ENCODE measurements around the gene VAV2. TPM values are rescaled to one million over a fixed set of nuclear protein-coding genes. Genes with fewer than 3 reads are reported as not detected.

VAV2 gene
- total RNA-seq, 4 donors from 2014 or later, result 15.0 to 25.7 (median 20.5) TPM

DNA sequence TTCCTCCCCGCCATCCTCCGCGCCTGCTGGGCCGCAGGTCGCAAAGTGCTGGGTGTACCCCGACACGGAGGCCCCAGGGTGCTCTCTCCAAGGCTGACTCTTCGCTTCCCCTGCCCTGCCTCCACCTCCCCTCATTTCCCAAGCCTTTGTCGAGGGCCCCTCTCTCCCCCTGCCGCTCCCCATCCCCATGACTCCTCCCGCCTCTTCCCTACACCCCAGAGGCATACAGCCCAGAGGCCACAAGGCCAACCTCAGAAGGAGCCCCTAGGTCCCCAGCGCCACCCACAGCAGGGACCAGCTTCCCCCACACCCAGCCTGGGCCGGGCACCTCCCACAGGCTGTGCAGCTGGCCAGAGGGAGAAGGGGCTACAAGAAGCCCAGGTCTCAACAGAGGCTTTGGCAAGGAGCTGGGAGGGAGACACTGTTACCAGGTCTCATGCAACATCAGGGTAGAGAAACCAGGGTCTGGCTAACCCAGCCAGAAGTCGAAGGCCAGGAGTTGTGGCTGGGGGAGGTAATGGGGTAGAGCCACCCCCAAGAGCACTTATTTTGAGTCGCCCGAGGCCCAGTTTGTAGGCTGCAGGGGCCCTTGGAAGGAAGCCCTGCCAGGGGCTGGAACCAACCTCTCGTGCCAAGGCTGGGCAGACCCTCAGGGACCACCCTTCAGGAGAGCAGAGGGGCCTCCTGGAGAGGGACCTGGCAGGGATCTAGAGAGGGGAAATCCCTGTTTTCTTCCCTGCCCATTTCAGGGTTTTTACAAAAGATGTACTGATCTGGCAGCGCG lies 229.4 kb downstream of the VAV2 start:
- TF ChIP-seq, protein P1, sequence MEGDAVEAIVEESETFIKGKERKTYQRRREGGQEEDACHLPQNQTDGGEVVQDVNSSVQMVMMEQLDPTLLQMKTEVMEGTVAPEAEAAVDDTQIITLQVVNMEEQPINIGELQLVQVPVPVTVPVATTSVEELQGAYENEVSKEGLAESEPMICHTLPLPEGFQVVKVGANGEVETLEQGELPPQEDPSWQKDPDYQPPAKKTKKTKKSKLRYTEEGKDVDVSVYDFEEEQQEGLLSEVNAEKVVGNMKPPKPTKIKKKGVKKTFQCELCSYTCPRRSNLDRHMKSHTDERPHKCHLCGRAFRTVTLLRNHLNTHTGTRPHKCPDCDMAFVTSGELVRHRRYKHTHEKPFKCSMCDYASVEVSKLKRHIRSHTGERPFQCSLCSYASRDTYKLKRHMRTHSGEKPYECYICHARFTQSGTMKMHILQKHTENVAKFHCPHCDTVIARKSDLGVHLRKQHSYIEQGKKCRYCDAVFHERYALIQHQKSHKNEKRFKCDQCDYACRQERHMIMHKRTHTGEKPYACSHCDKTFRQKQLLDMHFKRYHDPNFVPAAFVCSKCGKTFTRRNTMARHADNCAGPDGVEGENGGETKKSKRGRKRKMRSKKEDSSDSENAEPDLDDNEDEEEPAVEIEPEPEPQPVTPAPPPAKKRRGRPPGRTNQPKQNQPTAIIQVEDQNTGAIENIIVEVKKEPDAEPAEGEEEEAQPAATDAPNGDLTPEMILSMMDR (IDR thresholded peaks at IDR 0.05), result no peak
- TF ChIP-seq POLR2A (IDR thresholded peaks at IDR 0.05), result no peak
- no peak overlapping the region for H3K4me3 ChIP-seq (replicated peaks in 1 of 3)
- intact Hi-C loops (cut with DNase I), result no loop called here
- 93 to 95% methylated on average over 15 to 19 of the region's 19 CpGs for WGBS, 2 donors
- H3K27ac ChIP-seq, result no peak overlapping the region
- peaks cover 14 to 19% of the 10 kb centered on the region in 2 donors for H3K4me1 ChIP-seq
- no peaks in the 10 kb centered on the region for H3K27me3 ChIP-seq
- no peaks in the 10 kb centered on the region for H3K9me3 ChIP-seq
- peaks cover 3 to 5% of the 10 kb centered on the region in 2 donors for H3K36me3 ChIP-seq
- peak in 1 of 2 donors; percentile 2 for DNase-seq

GRCh38 chr9:133761641-133762248 lies 230.4 kb downstream of the VAV2 start:
- no peaks in the 10 kb centered on the region for H3K27me3 ChIP-seq
- H3K4me1 ChIP-seq, result peaks cover 16 to 26% of the 10 kb centered on the region in 2 donors
- 94 to 95% methylated on average over 10 to 11 of the region's 11 CpGs for WGBS, 2 donors
- H3K36me3 ChIP-seq, result peaks cover 0 to 3% of the 10 kb centered on the region in 2 donors
- no peak overlapping the region for H3K4me3 ChIP-seq (replicated peaks in 1 of 3)
- no peaks in the 10 kb centered on the region for H3K9me3 ChIP-seq
- no peak for TF ChIP-seq POLR2A (IDR thresholded peaks at IDR 0.05)
- TF ChIP-seq, protein P1 (IDR thresholded peaks at IDR 0.05), result no peak
- H3K27ac ChIP-seq, result no peak overlapping the region
- peak in 1 of 2 donors; percentile 1 for DNase-seq
- intact Hi-C loops (cut with DNase I), result no loop called here

DNA sequence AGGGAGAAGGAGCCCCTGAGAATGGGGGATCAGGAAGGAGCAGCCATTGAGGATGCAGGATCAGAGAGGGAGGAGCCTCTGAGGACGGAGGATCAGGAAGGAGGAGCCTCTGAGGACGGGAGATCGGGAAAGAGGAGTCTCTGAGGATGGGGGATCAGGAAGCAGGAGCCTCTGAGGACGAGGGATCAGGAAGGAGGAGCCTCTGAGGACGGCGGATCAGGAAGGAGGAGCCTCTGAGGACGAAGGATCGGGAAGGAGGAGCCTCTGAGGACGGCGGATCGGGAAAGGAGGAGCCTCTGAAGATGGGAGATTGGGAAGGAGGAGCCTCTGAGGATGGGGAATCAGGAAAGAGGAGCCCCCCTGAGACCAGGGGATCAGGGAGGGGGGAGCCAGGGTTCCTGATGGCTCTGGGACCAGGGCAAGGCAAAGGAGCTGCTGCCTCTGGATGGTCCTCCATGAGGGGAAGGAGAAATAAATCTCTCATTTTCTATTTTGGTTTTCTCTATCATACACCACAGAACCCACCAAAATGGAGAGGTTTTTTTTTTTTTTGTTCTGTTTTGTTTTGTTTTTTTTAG lies 231.3 kb downstream of the VAV2 start:
- H3K9me3 ChIP-seq, result no peaks in the 10 kb centered on the region
- H3K27ac ChIP-seq, result no peak overlapping the region
- no peak overlapping the region for H3K4me3 ChIP-seq (replicated peaks in 1 of 3)
- DNase-seq, result no peak
- intact Hi-C loops (cut with DNase I), result no loop called here
- no peaks in the 10 kb centered on the region for H3K27me3 ChIP-seq
- peaks cover 0 to 3% of the 10 kb centered on the region in 2 donors for H3K36me3 ChIP-seq
- WGBS, 2 donors, result 83% methylated on average over 11 of the region's 11 CpGs; no CpG with 5 or more reads in 1 of the 2 donors
- TF ChIP-seq, protein P1 (IDR thresholded peaks at IDR 0.05), result no peak
- no peak for TF ChIP-seq POLR2A (IDR thresholded peaks at IDR 0.05)
- H3K4me1 ChIP-seq, result peaks cover 16 to 26% of the 10 kb centered on the region in 2 donors

DNA sequence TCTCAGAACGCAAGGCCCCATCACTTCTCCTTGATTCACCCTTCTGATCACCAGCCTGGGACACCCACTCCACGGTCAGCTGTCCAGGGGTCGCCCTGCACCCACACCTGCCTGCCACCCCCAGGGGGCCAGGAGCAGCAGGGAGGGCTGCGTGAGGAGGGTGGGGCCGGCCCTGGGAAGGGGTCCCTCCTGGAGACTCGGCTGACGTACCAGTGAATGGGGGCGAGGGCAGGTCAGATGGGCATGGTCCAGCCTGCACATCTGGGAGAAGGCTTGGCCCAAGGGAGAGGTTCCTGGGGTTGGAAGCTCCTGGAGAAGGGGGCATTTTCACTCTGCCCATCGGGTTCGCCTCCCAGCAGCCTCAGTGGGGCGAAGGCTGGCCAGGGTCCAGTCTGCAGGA lies 232.2 kb downstream of the VAV2 start:
- DNase-seq, result no peak
- no peak overlapping the region for H3K4me3 ChIP-seq (replicated peaks in 1 of 3)
- 76 to 92% methylated on average over 2 to 11 of the region's 11 CpGs for WGBS, 2 donors

More for the DNA sequence above, 232.2 kb downstream of the VAV2 start:
- no peak for TF ChIP-seq POLR2A (IDR thresholded peaks at IDR 0.05)
- TF ChIP-seq, protein P1 (IDR thresholded peaks at IDR 0.05), result no peak
- no peaks in the 10 kb centered on the region for H3K9me3 ChIP-seq
- intact Hi-C loops (cut with DNase I), result no loop called here
- H3K27ac ChIP-seq, result no peak overlapping the region
- H3K27me3 ChIP-seq, result no peaks in the 10 kb centered on the region
- H3K36me3 ChIP-seq, result peaks cover 0 to 3% of the 10 kb centered on the region in 2 donors
- H3K4me1 ChIP-seq, result peaks cover 16 to 26% of the 10 kb centered on the region in 2 donors
